Neuron (in vitro differentiated cells): ENCODE results near the gene CNTD1.

Experiments used
- H2AFZ ChIP-seq: one replicate; pipeline ENCODE4 v1.6.1; 2013; ENCODE audit warnings: low read depth, mild to moderate bottlenecking, inconsistent platforms, low read length, moderate library complexity
- H3K27me3 ChIP-seq: one replicate; pipeline ENCODE4 v1.6.1; 2013; ENCODE audit warnings: low read length; ENCODE audit not compliant: insufficient read depth
- H3K36me3 ChIP-seq: one replicate; pipeline ENCODE4 v1.6.1; 2013; ENCODE audit warnings: low read length; ENCODE audit not compliant: insufficient read depth
- H3K4me1 ChIP-seq: one replicate; pipeline ENCODE4 v1.6.1; 2013; ENCODE audit warnings: low read length; ENCODE audit not compliant: insufficient read depth
- H3K4me3 ChIP-seq: 2 replicates; pipeline ENCODE4 v1.5.1; 2013; ENCODE audit warnings: mild to moderate bottlenecking, low read length, moderate library complexity
- H3K9me3 ChIP-seq: one replicate; pipeline ENCODE4 v1.6.1; 2013; ENCODE audit warnings: low read length

The CNTD1 gene

DNA sequence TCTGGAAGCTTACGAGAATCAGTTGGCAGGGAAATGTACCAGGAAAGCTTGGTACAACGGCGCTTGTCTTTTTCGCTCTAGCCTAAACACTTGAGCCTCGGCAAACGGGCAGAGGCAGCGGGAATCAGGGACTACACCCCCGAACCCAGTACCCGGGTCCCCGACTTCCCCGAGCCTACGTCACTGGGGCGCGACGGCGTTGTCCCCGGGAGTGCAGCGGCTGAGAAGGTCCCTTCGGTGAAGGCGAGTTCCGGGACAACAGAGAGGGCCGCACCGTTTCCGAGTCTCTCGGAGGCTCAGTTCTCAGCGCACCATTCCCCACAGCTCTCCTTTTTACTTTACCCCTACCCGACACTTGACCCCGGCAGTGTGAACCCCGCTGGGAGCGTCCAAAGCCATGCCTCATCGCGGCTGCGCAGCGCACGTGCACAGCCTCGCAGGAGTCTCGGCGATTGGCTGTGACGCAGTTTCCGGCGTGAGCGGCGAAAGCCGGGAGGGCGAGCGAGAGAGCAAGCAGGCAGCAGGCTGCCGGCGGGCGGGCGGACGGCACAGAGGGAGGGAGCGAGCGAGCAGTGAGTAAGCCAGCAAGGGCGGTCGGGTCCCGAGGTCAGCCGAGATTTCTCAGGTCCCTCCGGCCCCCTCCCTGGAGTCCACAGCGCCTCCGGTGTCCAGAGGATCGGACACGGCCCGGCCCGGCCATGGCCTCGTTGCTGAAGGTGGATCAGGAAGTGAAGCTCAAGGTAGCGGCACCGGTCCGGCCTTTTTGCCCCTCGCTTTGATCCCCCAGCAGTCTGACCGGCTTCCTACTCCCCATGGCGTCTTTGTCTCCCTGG lies 34.5 kb downstream of the CNTD1 start, which contains the start of gene PSME3:
Gene PSME3 (plus strand): TSS at position 464 of the 833 bp plus-strand sequence. CDS start 235 bp downstream, at position 699.
- peaks cover 33% of the 10 kb centered on the region for H3K36me3 ChIP-seq
- no peaks in the 10 kb centered on the region for H3K27me3 ChIP-seq
- H3K9me3 ChIP-seq, result no peaks in the 10 kb centered on the region
- peaks cover 17% of the 10 kb centered on the region for H3K4me1 ChIP-seq
- peak within 1 kb of the TSS; percentile 69 for H2AFZ ChIP-seq
- H3K4me3 ChIP-seq, result peak within 1 kb of the TSS; percentile 65

DNA sequence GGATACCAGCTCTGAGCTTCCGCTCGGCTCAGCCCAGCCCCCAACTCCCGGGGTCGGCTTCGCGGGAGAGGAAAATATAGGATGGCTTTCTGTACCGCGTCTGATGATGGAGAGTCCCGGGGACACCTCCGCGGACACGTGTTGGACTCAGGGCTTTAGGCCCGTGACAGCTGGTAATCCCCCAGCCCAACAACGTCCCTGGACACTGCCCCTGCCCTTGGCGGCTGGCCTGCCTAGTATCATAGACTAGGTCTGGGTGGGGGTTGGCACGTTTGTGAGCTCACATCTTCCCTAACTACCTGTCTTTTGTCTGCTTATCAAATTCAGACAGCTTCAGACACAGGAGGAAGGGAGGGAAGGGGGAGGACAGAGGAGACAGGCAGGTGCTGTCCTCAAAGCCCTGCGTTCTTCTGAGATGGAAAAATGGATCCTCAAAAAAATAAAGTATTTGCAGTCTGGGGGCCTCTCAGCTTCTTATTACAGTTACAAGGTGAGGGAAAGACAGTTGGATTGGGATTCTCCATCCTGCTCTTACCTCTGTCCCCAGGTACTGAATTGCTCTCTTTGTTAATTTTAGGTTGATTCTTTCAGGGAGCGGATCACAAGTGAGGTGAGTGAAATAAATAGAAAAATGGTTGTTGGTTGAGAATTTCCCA lies 35.2 kb downstream of the CNTD1 start:
- H3K4me3 ChIP-seq, result peak overlapping the region; percentile 65
- H3K9me3 ChIP-seq, result no peaks in the 10 kb centered on the region
- peaks cover 41% of the 10 kb centered on the region for H3K36me3 ChIP-seq
- H2AFZ ChIP-seq, result peak overlapping the region; percentile 69
- peaks cover 17% of the 10 kb centered on the region for H3K4me1 ChIP-seq
- no peaks in the 10 kb centered on the region for H3K27me3 ChIP-seq

DNA sequence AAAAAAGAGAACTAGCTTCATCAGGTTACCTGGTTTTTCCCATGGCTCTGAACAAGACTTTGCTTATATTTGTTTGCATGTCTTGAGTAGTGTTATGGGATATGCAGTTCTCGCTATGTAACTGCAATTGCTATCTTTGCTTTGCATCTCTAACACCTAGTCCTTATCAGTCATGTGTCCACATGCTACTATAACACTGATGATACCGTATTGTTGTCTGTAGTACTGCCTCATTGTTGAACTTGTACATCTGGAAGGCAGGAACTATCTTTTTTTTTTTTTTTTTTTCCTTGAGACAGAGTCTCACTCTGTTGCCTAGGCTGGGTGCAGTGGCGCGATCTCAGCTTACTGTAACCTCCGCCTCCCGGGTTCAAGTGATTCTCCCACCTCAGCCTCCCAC lies 37.1 kb downstream of the CNTD1 start:
- Histone ChIP-seq H3K9me3 (no peaks in the 10 kb centered on the region), H3K4me3 (no peak overlapping the region), H2AFZ (no peak overlapping the region), H3K27me3 (no peaks in the 10 kb centered on the region), H3K4me1 (peaks cover 17% of the 10 kb centered on the region), H3K36me3 (peaks cover 52% of the 10 kb centered on the region)

DNA sequence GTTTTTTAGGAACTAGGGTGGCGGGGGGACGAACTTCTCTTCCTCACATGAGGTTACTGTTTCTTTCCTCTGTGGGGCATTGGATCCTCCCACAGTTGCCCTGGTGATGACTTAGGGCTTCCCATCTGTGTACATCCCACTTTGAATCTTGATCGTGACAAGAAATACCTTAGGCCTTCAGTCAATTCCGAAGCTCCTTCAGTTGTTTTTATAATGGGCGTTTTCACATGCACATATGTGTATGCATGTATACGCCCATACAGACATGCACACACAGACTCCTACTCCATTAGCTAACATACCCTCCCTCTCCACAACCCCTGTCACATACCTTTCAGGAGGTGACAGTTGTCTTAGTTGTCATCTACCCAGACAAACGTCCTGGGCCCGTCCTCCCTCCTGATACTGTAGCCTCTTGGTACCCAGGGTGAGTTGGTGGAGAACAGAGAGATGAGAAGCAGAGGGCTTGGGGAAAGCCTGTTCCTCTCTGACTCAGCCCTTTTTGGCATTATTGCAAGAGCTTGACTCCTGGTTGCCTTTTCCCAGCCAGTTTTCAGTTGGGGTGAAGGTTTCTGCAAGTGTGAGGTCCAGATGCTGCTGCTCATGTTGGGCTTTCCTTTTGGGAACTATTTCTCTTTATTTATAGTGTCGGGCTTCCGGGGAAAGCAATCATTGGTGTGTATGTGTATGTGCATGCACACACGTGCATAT lies 43.5 kb downstream of the CNTD1 start:
- H3K4me3 ChIP-seq, result no peak overlapping the region
- no peak overlapping the region for H2AFZ ChIP-seq
- no peaks in the 10 kb centered on the region for H3K27me3 ChIP-seq
- no peaks in the 10 kb centered on the region for H3K4me1 ChIP-seq
- H3K9me3 ChIP-seq, result no peaks in the 10 kb centered on the region
- peaks cover 73% of the 10 kb centered on the region for H3K36me3 ChIP-seq

DNA sequence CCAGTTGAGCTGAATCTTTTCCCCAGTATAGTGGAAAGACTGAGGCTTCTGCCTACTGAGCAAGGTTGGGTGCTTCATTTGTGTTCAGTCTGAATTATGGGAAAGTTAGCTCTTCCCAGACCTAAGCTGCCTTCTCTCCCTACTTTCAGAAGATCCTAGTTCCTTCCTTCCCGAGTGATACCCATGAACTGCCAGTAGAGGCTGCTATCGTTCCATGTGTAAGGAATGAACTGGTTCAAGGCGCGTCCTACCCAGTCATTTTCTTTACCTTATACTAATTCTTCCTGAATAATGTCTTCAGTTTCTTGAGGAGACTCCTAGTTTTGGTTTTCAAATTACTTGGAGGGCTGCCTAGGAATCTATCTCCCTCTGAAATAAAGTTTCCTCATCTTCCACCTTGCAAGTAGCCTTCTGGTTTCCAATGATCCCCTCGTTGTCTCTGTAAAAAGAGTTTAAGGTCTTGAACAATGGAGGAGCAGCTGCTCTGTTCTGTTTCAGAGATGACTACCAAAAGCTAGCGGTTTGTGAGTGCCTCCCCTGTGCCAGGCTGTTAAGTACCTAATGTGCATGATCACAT lies 44.8 kb downstream of the CNTD1 start:
- H3K36me3 ChIP-seq, result peaks cover 60% of the 10 kb centered on the region
- no peak overlapping the region for H3K4me3 ChIP-seq
- H2AFZ ChIP-seq, result no peak overlapping the region
- H3K27me3 ChIP-seq, result no peaks in the 10 kb centered on the region
- H3K4me1 ChIP-seq, result no peaks in the 10 kb centered on the region
- no peaks in the 10 kb centered on the region for H3K9me3 ChIP-seq

DNA sequence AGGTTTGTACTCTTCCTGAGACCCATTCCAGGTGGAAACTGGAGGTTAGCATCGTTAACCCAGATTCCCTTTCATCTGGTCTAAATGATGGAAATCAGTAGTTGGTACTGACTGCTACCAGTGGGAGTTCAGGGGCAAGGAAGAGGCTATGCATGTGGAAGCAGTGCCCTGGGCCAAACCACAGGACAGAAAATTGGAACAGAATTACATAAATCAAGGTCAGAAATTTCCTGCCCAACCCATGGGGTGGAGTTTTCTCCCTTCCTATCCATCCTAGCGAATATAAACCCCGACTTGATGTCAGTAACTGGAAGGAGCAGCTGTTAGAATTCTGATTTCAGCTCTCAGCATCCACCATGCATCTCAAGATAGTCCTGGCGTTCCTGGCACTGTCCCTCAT lies 45.6 kb downstream of the CNTD1 start, which contains the start of gene AOC2:
Gene AOC2 (plus strand): TSS at position 310 of the 400 bp plus-strand sequence. CDS start 47 bp downstream, at position 357.
- no peaks in the 10 kb centered on the region for H3K4me1 ChIP-seq
- H2AFZ ChIP-seq, result no peak within 1 kb of the TSS
- no peak within 1 kb of the TSS for H3K4me3 ChIP-seq
- no peaks in the 10 kb centered on the region for H3K9me3 ChIP-seq
- no peaks in the 10 kb centered on the region for H3K27me3 ChIP-seq
- peaks cover 52% of the 10 kb centered on the region for H3K36me3 ChIP-seq

DNA sequence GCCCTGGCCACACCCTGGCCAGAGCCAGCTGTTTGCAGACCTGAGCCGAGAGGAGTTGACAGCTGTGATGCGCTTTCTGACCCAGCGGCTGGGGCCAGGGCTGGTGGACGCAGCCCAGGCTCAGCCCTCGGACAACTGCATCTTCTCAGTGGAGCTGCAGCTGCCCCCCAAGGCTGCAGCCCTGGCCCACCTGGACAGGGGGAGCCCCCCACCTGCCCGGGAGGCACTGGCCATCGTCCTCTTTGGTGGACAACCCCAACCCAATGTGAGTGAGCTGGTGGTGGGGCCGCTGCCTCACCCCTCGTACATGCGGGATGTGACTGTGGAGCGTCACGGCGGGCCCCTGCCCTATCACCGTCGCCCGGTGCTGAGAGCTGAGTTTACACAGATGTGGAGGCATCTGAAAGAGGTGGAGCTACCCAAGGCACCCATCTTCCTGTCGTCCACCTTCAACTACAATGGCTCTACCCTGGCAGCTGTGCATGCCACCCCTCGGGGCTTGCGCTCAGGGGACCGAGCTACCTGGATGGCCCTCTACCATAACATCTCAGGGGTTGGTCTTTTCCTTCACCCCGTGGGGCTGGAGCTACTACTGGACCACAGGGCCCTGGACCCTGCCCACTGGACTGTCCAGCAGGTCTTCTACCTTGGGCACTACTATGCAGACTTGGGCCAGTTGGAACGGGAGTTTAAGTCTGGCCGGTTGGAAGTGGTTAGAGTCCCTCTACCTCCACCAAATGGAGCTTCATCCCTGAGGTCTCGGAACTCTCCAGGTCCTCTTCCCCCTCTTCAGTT lies 46.3 kb downstream of the CNTD1 start:
- Histone ChIP-seq H3K27me3 (no peaks in the 10 kb centered on the region), H3K36me3 (peaks cover 48% of the 10 kb centered on the region), H2AFZ (no peak overlapping the region), H3K9me3 (no peaks in the 10 kb centered on the region), H3K4me1 (no peaks in the 10 kb centered on the region), H3K4me3 (no peak overlapping the region)

DNA sequence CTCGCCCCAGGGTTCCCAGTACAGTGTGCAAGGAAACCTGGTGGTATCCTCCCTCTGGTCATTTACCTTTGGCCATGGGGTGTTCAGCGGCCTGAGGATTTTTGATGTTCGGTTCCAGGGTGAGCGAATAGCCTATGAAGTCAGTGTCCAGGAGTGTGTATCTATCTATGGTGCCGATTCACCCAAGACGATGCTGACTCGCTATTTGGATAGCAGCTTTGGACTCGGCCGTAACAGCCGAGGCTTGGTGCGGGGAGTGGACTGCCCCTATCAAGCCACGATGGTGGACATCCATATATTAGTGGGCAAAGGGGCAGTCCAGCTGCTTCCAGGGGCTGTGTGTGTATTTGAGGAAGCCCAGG lies 46.9 kb downstream of the CNTD1 start:
- no peaks in the 10 kb centered on the region for H3K9me3 ChIP-seq
- H3K4me1 ChIP-seq, result no peaks in the 10 kb centered on the region
- no peak overlapping the region for H2AFZ ChIP-seq
- H3K36me3 ChIP-seq, result peaks cover 46% of the 10 kb centered on the region
- H3K4me3 ChIP-seq, result no peak overlapping the region
- no peaks in the 10 kb centered on the region for H3K27me3 ChIP-seq

DNA sequence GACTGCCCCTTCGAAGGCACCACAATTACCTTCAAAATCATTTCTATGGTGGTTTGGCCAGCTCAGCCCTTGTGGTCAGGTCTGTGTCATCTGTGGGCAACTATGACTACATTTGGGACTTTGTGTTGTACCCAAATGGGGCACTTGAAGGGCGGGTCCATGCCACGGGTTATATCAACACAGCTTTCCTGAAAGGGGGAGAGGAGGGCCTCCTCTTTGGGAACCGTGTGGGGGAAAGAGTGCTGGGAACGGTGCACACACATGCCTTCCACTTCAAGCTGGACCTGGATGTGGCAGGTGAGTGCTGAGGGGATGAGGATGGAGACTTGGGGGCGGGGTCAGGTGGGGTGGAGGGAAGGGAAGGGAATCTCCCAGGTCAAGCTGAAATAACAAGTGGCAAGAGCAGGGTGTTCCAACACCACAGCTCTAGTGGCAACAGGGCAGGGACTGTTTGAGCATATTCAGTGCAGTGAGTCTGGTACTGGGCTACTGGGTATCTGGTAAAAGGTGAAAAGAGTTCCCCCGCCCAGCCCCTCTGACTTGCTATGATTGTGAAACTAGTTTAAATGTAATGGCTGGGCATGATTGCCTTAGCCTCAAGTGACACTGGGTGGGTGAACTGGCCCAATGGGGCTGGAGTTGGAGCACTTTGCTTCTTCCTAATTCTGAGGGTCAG lies 47.4 kb downstream of the CNTD1 start:
- no peak overlapping the region for H3K4me3 ChIP-seq
- no peaks in the 10 kb centered on the region for H3K4me1 ChIP-seq
- H3K9me3 ChIP-seq, result no peaks in the 10 kb centered on the region
- no peak overlapping the region for H2AFZ ChIP-seq
- H3K36me3 ChIP-seq, result peaks cover 43% of the 10 kb centered on the region
- no peaks in the 10 kb centered on the region for H3K27me3 ChIP-seq

DNA sequence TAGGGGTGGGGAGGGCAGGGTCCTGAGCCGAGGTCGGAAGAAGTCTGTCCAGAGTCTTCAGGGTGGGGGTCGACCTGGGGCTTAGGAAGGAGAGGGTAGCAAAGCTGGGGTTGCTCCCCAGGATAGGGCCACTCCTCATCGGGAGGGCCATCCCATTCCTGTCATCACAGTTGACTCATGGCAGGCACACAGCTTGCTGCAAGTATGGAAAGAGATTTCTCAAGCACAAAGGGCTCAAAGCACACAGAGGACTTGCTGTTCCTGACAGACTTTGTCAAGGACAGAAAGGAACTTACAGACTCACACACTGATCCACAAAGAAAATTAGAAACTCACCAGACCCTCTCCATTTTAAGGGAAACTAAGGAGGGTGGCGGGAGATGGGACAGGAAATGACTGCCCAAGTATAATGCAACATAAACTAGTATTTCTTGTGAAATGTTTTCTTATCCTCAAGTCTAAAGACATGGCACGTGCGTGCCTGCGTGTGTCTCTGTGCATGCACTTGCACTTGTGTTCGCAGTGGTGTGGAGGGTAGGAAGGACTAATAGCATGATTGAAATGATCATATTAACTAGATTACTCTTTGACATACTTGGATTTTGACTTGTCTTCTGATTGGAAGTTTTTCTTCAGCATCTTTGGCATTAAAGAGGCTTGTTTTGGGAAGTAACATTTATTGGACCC lies 48.1 kb downstream of the CNTD1 start:
- Histone ChIP-seq H2AFZ (no peak overlapping the region), H3K27me3 (no peaks in the 10 kb centered on the region), H3K4me1 (no peaks in the 10 kb centered on the region), H3K9me3 (no peaks in the 10 kb centered on the region), H3K4me3 (no peak overlapping the region), H3K36me3 (peaks cover 36% of the 10 kb centered on the region)

DNA sequence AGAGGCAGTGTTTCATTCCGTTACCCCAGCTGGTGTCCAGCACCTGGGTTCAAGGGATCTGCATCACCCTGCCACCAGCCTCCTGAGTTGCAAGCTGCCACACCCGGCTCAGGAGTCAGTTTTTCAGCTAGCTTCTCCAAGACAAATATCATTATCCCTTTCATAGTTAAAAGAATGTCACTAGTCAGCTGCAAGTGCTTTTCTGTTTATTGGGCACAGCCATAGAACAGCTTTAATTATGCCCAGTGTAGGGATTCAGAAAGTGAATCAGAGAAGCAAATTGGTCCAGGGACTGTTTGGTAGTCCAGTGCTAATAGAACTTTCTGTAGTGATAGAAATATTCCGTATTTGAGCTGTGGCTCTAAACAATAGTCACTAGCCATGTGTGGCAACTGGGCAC lies 49.4 kb downstream of the CNTD1 start:
- no peaks in the 10 kb centered on the region for H3K27me3 ChIP-seq
- no peaks in the 10 kb centered on the region for H3K4me1 ChIP-seq
- no peaks in the 10 kb centered on the region for H3K9me3 ChIP-seq
- H2AFZ ChIP-seq, result no peak overlapping the region
- no peak overlapping the region for H3K4me3 ChIP-seq
- peaks cover 23% of the 10 kb centered on the region for H3K36me3 ChIP-seq
